DMS153 treated with DMSO at 0.1 percent for 48 hours (cell line): ENCODE data around the gene TMEM63B.

Experiments used
- DNase-seq: peaks from one replicate; lab custom pipeline; 2025; ENCODE audit not compliant: unreplicated experiment; lab: John Stamatoyannopoulos, UW

The TMEM63B gene

GRCh38 chr6:44116641-44117382 is 10.5 kb upstream of the TMEM63B start:
- no peak for DNase-seq

- DNase-seq = no peak
These were observed 9.8 kb upstream of the TMEM63B start for GRCh38 chr6:44117397-44118128.

- DNase-seq = no peak
These were observed 7.6 kb upstream of the TMEM63B start for GRCh38 chr6:44119704-44120262.

- DNase-seq = no peak
These were observed 6.5 kb upstream of the TMEM63B start for GRCh38 chr6:44120692-44121443.

GRCh38 chr6:44122801-44123200 is 4.6 kb upstream of the TMEM63B start:
- DNase-seq = no peak

- no peak for DNase-seq
These were observed 3.8 kb upstream of the TMEM63B start for GRCh38 chr6:44123544-44123943.

- no peak for DNase-seq
These were observed 819 bp upstream of the TMEM63B start for GRCh38 chr6:44126320-44127149.

GRCh38 chr6:44128020-44128917 is 915 bp downstream of the TMEM63B start:
- DNase-seq = no peak

GRCh38 chr6:44129841-44130322 is 2.5 kb downstream of the TMEM63B start:
- DNase-seq = no peak

- DNase-seq = peak; percentile 28
These were observed 4.5 kb downstream of the TMEM63B start for GRCh38 chr6:44131892-44132291.

- DNase-seq = no peak
These were observed 5.1 kb downstream of the TMEM63B start for GRCh38 chr6:44132476-44132875.

- DNase-seq = peak; percentile 61
These were observed 5.9 kb downstream of the TMEM63B start for GRCh38 chr6:44133003-44133931.

GRCh38 chr6:44133981-44134711 is 6.8 kb downstream of the TMEM63B start:
- DNase-seq = no peak

- DNase-seq = no peak
These were observed 7.9 kb downstream of the TMEM63B start for GRCh38 chr6:44135173-44135758.

GRCh38 chr6:44135875-44136274 is 8.5 kb downstream of the TMEM63B start:
- no peak for DNase-seq

- no peak for DNase-seq
These were observed 11.5 kb downstream of the TMEM63B start for GRCh38 chr6:44138717-44139350.

- DNase-seq = no peak
These were observed 12.0 kb downstream of the TMEM63B start for GRCh38 chr6:44139351-44139743.
